ENCODE data around the gene ATP4A. TPM values are rescaled to one million over a fixed set of nuclear protein-coding genes. Genes with fewer than 3 reads are reported as not detected.
A peak's percentile ranks its signal among the peaks of the same experiment; 100 is the strongest.

ATP4A gene
- polyA plus RNA-seq, 3 donors from 2014 or later = not detected

GRCh38 chr19:35590875-35591274 lies 27.4 kb upstream of the ATP4A start:
- Mint-ChIP-seq H3K4me1 (no peaks in the 10 kb centered on the region), H3K27ac (no peak overlapping the region), H3K9me3 (no peaks in the 10 kb centered on the region)

DNA sequence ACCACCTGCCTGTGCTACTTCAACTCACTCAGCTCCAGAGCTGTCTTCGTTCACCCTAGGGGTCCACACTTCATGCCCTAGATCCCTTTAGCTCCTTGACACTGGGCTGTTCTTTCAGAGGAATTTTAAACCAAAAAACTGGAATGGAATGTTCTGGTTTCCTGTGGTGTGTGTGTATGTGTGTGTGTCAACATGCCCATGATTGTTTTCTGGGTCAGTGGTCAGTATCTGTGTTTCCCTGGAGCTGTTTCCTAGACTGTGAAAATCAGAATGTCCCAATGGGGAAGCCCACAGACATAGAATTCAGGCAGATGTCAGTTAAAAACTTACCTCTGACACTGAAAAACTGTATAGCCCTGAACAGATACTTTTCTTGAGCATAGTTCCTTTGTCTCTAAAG lies 23.9 kb upstream of the ATP4A start:
- no peaks in the 10 kb centered on the region for H3K36me3 Mint-ChIP-seq
- no peaks in the 10 kb centered on the region for H3K9me3 Mint-ChIP-seq
- no peak overlapping the region for H3K27ac Mint-ChIP-seq
- no peak for DNase-seq
- peaks cover 0 to 7% (median 2%) of the 10 kb centered on the region in 3 donors for H3K27me3 Mint-ChIP-seq (ENCODE audit: low read depth in 3 of 3)
- no peak overlapping the region for H3K4me3 Mint-ChIP-seq
- no peaks in the 10 kb centered on the region for H3K4me1 Mint-ChIP-seq

More at GRCh38 chr19:35590875-35591274, 27.4 kb upstream of the ATP4A start:
- Mint-ChIP-seq H3K4me3 (no peak overlapping the region), H3K27me3 (ENCODE audit: low read depth in 3 of 3) (peaks cover 0 to 4% (median 3%) of the 10 kb centered on the region in 3 donors), H3K36me3 (no peaks in the 10 kb centered on the region)
- no peak for DNase-seq

DNA sequence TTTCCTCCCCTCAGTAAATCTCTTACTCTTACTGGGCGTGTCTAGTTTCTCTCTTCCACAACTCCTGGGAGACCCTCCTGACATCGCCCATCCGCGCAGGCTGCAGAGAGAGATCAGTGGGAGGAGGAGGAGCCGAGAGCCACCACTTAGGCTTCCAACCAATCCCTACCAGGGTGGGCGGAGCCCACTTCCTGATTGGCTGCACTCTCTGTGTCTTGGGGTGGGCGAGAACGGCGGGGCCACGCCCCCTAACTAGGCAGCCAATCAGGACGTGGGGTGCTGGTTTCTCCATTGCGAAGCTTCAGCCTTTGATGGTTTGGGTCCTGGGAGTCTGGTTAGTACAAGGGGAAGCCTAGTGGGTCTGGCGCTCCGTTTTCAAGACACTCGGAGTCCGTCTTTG lies 22.4 kb upstream of the ATP4A start, which contains the start of gene PMIS2:
Gene PMIS2 (plus strand): TSS at position 326 of the 400 bp plus-strand sequence. CDS start 87 bp downstream, outside the sequence.
- Mint-ChIP-seq H3K27me3 (ENCODE audit: low read depth in 3 of 3) (peaks cover 0 to 9% (median 2%) of the 10 kb centered on the region in 3 donors), H3K36me3 (no peaks in the 10 kb centered on the region), H3K4me3 (no peak within 1 kb of the TSS), H3K4me1 (no peaks in the 10 kb centered on the region), H3K9me3 (no peaks in the 10 kb centered on the region), H3K27ac (no peak within 1 kb of the TSS)
- DNase-seq = no peak

DNA sequence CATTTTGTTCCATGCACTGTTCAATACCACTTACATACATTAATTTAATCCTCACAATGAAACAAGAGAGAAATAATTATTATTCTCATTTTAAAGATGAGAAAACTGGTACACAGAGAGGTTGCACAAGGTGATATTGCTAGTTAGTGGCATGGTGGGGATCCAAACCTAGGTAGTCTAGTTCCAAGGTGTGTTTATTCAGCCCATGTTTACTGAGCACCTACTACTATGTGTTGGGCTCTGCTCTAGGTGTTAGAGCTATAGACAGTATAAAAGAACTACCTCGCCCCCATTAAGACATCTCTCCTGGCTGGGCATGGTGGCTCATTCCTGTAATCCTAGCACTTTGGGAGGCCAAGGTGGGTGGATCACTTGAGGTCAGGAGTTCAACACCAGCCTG lies 19.3 kb upstream of the ATP4A start:
- H3K27me3 Mint-ChIP-seq (ENCODE audit: low read depth in 3 of 3) = peaks cover 2 to 9% (median 2%) of the 10 kb centered on the region in 3 donors
- H3K9me3 Mint-ChIP-seq = peaks cover 0 to 6% (median 2%) of the 10 kb centered on the region in 6 donors
- no peaks in the 10 kb centered on the region for H3K4me1 Mint-ChIP-seq
- no peak overlapping the region for H3K27ac Mint-ChIP-seq
- no peak overlapping the region for H3K4me3 Mint-ChIP-seq
- H3K36me3 Mint-ChIP-seq = peaks cover 0 to 2% (median 0%) of the 10 kb centered on the region in 3 donors
- DNase-seq = no peak

DNA sequence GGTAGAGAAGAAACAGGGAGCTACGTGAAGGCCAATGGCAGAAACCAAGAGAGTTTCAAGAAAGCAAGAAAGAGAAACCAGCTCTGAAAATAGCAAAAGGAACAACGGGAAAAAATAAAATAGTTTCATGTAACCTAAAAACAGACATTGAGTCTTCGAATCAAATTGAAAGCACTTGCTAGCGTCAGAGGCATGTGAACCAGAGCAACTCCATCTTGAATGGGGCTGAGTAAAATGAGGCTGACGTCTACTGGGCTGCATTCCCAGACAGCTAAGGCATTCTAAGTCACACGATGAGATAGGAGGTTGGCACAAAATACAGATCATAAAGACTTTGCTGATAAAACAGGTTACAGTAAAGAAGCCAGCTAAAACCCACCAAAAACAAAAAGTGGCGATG lies 15.2 kb upstream of the ATP4A start:
- Mint-ChIP-seq H3K4me1 (no peaks in the 10 kb centered on the region), H3K27ac (no peak overlapping the region), H3K27me3 (ENCODE audit: low read depth in 3 of 3) (peaks cover 5 to 12% (median 6%) of the 10 kb centered on the region in 3 donors), H3K36me3 (peaks cover 5 to 22% (median 15%) of the 10 kb centered on the region in 3 donors), H3K9me3 (peaks cover 17 to 36% (median 28%) of the 10 kb centered on the region in 6 donors), H3K4me3 (no peak overlapping the region)
- DNase-seq = no peak

DNA sequence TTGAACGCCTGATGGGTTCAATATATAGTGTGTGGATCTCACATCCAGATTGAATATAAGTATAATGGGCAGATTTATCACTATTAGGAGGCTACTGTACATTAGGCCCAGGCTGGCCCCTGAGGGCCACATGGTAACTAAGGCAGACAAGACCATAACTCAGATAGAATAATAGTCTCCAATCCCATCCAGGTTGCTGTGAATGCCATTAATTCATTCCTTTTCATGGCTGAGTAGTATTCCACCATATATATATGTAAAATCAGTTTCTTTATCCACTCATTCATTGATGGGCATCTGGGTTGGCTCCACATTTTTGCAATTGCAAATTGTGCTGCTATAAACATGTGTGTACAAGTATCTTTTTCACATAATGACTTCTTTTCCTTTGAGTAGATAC lies 14.5 kb upstream of the ATP4A start:
- no peaks in the 10 kb centered on the region for H3K4me1 Mint-ChIP-seq
- H3K27me3 Mint-ChIP-seq (ENCODE audit: low read depth in 3 of 3) = peaks cover 5 to 12% (median 11%) of the 10 kb centered on the region in 3 donors
- H3K9me3 Mint-ChIP-seq = peaks cover 17 to 36% (median 28%) of the 10 kb centered on the region in 6 donors
- no peak overlapping the region for H3K27ac Mint-ChIP-seq
- DNase-seq = no peak
- no peak overlapping the region for H3K4me3 Mint-ChIP-seq
- H3K36me3 Mint-ChIP-seq = peaks cover 5 to 22% (median 15%) of the 10 kb centered on the region in 3 donors

DNA sequence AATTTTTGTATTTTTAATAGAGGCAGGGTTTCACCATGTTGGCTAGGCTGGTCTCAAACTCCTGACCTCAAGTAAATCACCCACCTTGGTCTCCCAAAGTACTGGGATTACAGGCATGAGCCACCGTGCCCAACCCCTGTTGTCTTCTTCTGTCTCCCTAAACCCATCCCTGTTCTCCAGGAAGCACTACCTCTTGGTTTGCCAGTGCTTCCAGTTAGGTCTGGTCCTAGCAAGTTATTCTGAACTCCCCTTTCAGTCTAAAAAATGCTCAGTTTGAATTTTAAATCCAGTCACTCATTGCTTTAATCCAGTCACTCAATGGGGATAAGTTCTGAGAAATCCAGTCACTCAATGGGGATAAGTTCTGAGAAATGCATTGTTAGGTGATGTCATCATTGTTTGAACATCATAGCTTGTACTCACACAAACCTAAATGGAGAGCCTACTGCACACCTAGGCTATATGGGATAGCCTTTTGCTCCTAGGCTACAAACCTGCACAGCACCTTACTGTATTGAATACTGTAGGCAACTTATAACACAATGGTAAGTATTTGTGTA lies 8.0 kb upstream of the ATP4A start:
- Mint-ChIP-seq H3K36me3 (peaks cover 5 to 11% (median 9%) of the 10 kb centered on the region in 3 donors), H3K4me1 (no peaks in the 10 kb centered on the region), H3K27me3 (ENCODE audit: low read depth in 3 of 3) (peaks cover 9 to 13% (median 11%) of the 10 kb centered on the region in 3 donors), H3K4me3 (no peak overlapping the region), H3K27ac (no peak overlapping the region), H3K9me3 (peaks cover 8 to 20% (median 18%) of the 10 kb centered on the region in 6 donors)
- DNase-seq = no peak

DNA sequence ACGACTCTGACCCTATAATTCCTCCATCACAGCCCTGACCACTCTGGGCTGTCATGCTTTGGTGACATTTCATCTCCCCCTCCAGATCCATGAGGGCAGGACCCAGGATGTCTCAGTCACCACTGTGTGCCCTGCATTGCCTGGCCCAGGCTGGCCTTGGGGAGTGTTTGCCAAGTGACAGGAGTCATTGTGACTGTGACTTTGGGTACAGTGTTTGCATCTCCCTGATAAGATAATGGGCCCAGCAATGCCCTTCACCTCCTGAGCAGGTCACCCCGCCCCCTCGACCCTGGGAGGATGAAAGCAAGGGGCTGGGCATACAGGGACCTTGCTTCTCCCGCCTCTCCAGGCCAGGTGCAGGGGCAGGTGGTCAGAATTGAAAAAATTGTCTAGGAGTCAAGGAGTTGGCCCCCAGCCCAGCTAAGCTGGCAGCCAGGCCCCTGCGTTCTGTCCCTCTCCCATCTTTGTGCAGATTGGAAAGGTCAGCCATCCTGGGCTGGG lies 5.9 kb upstream of the ATP4A start:
- Mint-ChIP-seq H3K27ac (no peak overlapping the region), H3K36me3 (no peaks in the 10 kb centered on the region), H3K4me3 (no peak overlapping the region), H3K9me3 (peaks cover 0 to 3% (median 0%) of the 10 kb centered on the region in 6 donors), H3K4me1 (no peaks in the 10 kb centered on the region), H3K27me3 (ENCODE audit: low read depth in 3 of 3) (peaks cover 4 to 15% (median 6%) of the 10 kb centered on the region in 3 donors)
- no peak for DNase-seq

DNA sequence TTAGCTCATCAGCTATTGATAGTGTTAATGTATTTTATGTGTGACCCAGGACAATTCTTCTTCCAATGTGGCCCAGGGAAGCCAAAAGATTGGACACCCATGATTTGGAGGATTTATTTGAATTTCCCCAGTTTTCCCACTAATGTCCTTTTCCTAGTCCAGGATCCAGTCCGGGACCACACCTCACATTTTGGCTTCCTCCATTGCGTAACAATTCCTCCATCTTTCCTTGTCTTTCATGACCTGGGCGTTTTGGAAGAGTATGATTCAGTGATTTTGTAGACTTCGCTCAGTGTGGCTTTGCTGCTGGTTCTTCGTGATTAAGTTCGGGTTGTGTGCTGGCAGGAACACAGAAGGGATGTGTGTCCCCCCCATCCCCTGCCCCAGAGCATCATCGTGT lies 3.3 kb upstream of the ATP4A start:
- H3K4me3 Mint-ChIP-seq = no peak overlapping the region

DNA sequence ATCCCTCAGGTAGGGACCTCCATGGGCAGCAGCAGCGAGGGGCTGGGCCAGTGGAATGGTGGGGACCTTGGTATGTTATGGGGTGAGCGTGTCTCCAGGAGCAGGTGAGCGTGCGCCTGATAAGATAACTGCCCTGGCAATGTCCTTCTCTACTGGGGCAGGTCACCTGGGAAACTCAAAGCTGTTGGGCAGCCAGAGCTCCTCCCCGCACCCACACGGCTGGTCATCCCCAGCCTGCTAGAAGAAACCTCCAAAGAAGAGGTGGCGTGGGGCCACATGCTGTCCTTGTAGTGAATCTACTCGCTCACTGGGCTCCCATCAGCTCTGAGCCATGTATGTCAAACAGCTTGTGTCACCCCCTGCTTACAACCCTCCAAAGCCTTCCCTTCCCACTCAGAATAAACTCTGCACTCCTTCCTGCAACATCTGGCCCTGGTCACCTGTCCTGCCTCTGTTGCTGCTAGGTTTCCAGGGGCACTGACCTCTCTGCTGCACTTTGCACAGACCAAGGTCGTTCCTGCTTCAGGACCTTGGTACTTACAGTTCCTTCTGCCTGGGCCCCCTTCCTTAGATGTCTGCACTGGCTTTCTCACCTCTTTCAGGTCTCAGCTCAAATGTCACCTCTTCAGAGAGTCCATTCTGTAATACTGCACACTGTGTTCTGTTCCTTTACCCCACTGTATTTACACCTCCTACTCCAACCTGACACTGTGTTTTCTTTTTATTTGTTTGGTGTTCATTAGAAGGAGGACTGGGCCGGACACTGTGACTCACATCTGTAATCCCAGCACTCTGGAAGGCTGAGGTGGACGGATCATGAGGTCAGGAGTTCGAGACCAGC lies 1.8 kb upstream of the ATP4A start:
- Mint-ChIP-seq H3K4me3 (no peak overlapping the region), H3K27ac (no peak overlapping the region), H3K9me3 (no peaks in the 10 kb centered on the region), H3K4me1 (no peaks in the 10 kb centered on the region), H3K27me3 (ENCODE audit: low read depth in 3 of 3) (peaks cover 4 to 7% (median 6%) of the 10 kb centered on the region in 3 donors), H3K36me3 (no peaks in the 10 kb centered on the region)
- no peak for DNase-seq

More for the DNA sequence above, 3.3 kb upstream of the ATP4A start:
- Mint-ChIP-seq H3K9me3 (no peaks in the 10 kb centered on the region), H3K27ac (no peak overlapping the region), H3K36me3 (no peaks in the 10 kb centered on the region), H3K4me1 (no peaks in the 10 kb centered on the region), H3K27me3 (ENCODE audit: low read depth in 3 of 3) (peaks cover 2 to 8% (median 6%) of the 10 kb centered on the region in 3 donors)
- no peak for DNase-seq

DNA sequence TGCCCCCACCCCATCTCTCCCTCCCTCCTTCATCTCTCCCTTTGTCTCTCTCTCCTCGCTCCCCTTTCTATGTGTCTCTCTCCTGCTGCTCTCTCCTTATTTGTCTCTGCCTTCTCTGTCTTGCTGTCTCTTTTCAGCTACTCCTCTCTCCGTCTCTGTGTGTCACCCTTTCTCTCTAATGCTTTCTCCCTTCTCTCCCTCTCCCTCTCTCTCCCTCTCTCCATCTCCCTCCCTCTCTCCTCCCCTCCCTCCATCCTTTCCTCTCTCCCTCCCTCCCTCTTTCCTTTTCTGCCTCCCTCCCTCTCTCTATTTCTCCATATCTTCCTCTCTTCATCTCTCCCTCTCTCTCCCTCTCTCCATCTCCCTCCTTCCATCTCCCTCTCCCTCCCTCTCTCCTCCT lies 682 bp downstream of the ATP4A start:
- Mint-ChIP-seq H3K4me3 (no peak overlapping the region), H3K27me3 (ENCODE audit: low read depth in 3 of 3) (peaks cover 12 to 16% (median 12%) of the 10 kb centered on the region in 3 donors), H3K27ac (no peak overlapping the region), H3K4me1 (peaks cover 3 to 6% of the 10 kb centered on the region in 2 donors), H3K9me3 (no peaks in the 10 kb centered on the region), H3K36me3 (no peaks in the 10 kb centered on the region)
- DNase-seq = no peak

DNA sequence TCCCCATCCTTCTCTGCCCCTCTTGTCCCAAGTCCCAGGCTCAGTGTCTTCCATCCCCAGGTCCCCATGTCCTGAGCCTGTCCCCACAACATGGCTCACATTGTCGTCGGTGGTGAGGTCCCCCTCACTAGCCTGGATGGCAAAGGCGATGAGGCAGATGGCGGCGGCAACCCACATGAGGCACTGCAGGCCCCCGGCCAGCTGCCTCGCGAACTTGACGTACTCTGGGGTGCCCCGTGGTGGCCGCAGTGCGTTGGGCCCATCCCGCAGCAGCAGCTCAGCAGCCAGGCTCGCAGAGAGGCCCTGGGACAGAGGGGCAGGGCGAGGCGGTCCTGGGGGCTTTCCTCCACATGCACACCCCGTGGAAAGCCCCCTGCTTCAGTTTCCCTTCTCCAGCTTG lies 1.1 kb downstream of the ATP4A start:
- Mint-ChIP-seq H3K27me3 (ENCODE audit: low read depth in 3 of 3) (peaks cover 12 to 16% (median 13%) of the 10 kb centered on the region in 3 donors), H3K4me1 (peaks cover 7 to 8% of the 10 kb centered on the region in 2 donors), H3K4me3 (no peak overlapping the region), H3K36me3 (no peaks in the 10 kb centered on the region), H3K9me3 (no peaks in the 10 kb centered on the region), H3K27ac (no peak overlapping the region)
- no peak for DNase-seq

GRCh38 chr19:35561436-35561835 lies 2.0 kb downstream of the ATP4A start:
- no peaks in the 10 kb centered on the region for H3K9me3 Mint-ChIP-seq
- no peak for DNase-seq
- H3K36me3 Mint-ChIP-seq = no peaks in the 10 kb centered on the region
- peak overlapping the region in 1 of 6 donors; percentile 12 for H3K27ac Mint-ChIP-seq
- peaks cover 8 to 16% (median 16%) of the 10 kb centered on the region in 3 donors for H3K27me3 Mint-ChIP-seq (ENCODE audit: low read depth in 3 of 3)
- H3K4me3 Mint-ChIP-seq = peak overlapping the region in 2 of 5 donors; percentile 31 to 48
- H3K4me1 Mint-ChIP-seq = peaks cover 10 to 13% of the 10 kb centered on the region in 2 donors

DNA sequence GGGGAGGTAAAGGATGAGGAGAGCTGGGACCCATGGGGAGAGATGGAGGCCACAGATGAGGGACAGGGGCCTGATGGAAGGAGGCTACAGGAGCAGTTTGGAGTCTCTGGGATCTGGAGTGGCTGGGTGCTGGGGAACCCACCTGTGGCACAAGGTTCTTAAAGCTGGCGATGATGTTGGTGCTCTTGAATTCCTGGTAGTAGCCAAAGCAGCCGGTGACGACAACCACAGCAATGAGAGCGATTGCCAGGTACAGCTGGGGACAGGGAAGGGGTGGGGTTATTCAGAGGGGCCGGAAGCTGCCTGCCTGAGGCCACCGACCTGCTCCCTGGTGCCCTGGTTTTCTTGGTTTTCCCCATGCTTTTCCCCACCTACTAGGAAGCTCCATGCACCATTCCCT lies 2.8 kb downstream of the ATP4A start:
- Mint-ChIP-seq H3K27ac (no peak overlapping the region), H3K4me3 (no peak overlapping the region), H3K36me3 (no peaks in the 10 kb centered on the region), H3K9me3 (no peaks in the 10 kb centered on the region), H3K27me3 (ENCODE audit: low read depth in 3 of 3) (peaks cover 8 to 23% (median 18%) of the 10 kb centered on the region in 3 donors), H3K4me1 (peaks cover 10 to 13% of the 10 kb centered on the region in 2 donors)
- no peak for DNase-seq
